ENCODE measurements around the gene CACNA1E.
"Not testable (repeated sequence)": the region's sequence is repeated elsewhere in the genome, so short reads cannot be mapped to it uniquely, and the experiment has no call there.

Gene CACNA1E

DNA sequence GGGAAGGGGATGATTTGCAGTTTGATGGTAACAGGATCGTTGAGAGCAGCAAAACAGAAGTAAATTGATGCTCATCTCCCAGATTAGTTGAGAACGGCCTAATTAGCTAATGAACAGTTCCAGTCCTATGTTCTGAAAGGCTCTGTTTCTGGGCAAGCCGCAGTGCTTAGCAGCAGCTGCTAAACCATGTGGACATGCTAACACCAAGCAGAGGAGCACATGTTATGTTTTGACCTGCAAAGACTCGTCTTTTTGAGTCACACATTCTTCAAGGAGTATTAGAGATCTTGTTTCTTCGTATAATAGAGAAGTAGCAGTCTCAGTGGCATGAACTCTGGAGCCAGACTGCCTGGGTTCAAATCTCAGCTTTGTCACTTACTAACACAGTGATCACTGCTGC lies 58.1 kb downstream of the CACNA1E start:
- Mint-ChIP-seq H3K4me3 (no peak overlapping the region), H3K36me3 (ENCODE audit: insufficient read depth) (no peaks in the 10 kb centered on the region), H3K9me3 (no peaks in the 10 kb centered on the region), H3K27ac (ENCODE audit: low read depth) (no peak overlapping the region), H3K4me1 (no peaks in the 10 kb centered on the region), H3K27me3 (peaks cover 64% of the 10 kb centered on the region)
- no peak for ATAC-seq (replicated peaks; ENCODE audit: extremely low read depth, poor library complexity, severe bottlenecking)
- DNase-seq (ENCODE audit: low spot score in 2 of 2) = no peak

DNA sequence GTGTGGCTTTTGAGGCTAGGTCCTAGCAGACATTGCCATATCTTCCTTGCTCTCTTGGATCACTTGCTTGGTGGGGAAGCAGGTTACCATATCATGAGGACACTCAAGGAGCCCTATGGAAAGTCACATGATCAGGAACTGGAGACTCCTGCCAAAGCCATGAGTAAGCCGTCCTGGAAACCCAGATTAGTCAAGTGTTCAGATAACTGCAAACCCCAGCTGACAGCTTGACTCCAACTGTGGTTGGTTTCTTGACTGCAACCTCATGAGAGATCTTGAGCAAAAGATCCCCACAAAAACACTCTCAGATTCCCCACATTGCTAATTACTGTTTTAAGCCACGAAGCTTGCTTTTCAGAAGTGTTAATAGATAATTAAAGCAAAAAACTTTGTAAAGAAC lies 58.6 kb downstream of the CACNA1E start:
- DNase-seq (ENCODE audit: low spot score in 2 of 2) = no peak
- Mint-ChIP-seq H3K36me3 (ENCODE audit: insufficient read depth) (no peaks in the 10 kb centered on the region), H3K9me3 (no peaks in the 10 kb centered on the region), H3K4me1 (no peaks in the 10 kb centered on the region), H3K27ac (ENCODE audit: low read depth) (no peak overlapping the region), H3K27me3 (peaks cover 64% of the 10 kb centered on the region), H3K4me3 (no peak overlapping the region)
- ATAC-seq (replicated peaks; ENCODE audit: extremely low read depth, poor library complexity, severe bottlenecking) = no peak

DNA sequence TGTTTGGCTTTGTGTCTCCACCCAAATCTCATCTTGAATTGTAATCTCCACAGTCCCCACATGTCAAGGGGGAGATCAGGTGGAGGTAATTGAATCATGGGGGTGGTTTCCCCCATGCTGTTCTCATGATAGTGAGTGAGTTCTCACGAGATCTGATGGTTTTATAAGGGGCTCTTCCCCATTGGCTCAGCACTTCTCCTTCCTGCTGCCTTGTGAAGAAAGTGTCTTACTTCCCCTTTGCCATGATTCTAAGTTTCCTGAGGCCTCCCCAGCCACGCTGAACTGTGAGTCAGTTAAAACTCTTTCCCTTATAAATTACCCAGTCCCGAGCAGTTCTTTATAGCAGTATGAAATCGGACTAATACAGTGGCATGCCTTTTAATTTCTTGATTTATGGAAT lies 59.1 kb downstream of the CACNA1E start:
- not testable (repeated sequence) for DNase-seq (ENCODE audit: low spot score in 2 of 2); H3K27ac Mint-ChIP-seq (ENCODE audit: low read depth); H3K4me1 Mint-ChIP-seq; H3K36me3 Mint-ChIP-seq (ENCODE audit: insufficient read depth); H3K4me3 Mint-ChIP-seq; H3K9me3 Mint-ChIP-seq; ATAC-seq (replicated peaks; ENCODE audit: extremely low read depth, poor library complexity, severe bottlenecking)
- H3K27me3 Mint-ChIP-seq = peaks cover 64% of the 10 kb centered on the region

DNA sequence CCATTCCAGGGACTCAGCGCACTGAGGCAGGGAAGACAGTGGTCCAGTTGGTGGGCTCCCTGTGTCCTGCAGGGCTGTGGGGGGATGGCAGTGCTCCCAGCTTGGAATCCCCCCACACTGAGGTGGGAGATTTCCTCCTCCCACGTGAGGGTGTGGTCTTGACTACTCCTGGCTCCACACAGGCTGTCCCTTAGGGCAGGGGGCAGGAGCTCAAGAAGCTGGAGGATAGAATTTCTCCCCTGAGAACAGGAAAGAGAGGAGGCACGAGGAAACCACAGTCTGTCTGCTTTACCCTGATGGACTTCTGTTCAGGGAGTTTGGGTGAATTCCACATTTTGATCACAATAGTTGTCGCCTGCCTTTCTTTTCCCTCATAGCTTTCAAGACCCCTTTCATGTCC lies 62.1 kb downstream of the CACNA1E start:
- no peaks in the 10 kb centered on the region for H3K36me3 Mint-ChIP-seq (ENCODE audit: insufficient read depth)
- no peaks in the 10 kb centered on the region for H3K4me1 Mint-ChIP-seq
- peaks cover 55% of the 10 kb centered on the region for H3K27me3 Mint-ChIP-seq
- ATAC-seq (replicated peaks; ENCODE audit: extremely low read depth, poor library complexity, severe bottlenecking) (no peak), DNase-seq (ENCODE audit: low spot score in 2 of 2) (no peak)
- peaks cover 4% of the 10 kb centered on the region for H3K9me3 Mint-ChIP-seq
- no peak overlapping the region for H3K27ac Mint-ChIP-seq (ENCODE audit: low read depth)
- H3K4me3 Mint-ChIP-seq = no peak overlapping the region

DNA sequence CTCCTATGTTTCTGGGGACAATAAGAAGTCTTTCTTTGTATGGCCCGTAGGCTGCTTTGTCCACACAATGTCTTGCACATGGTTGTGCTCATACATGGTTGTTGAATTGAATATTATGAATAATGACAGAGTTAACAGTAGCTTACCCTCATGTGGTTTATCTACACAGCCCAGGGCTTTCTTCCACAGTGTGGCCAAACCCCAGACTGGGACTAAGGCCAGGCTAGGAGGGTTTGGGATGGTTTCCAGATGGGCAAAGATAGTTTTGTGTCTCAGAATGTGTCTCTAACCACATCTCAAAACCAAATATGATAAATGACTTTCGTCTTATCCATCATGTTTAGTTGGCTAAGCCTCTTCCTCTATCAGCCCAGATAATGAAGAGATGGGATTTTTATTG lies 65.2 kb downstream of the CACNA1E start:
- no peak for ATAC-seq (replicated peaks; ENCODE audit: extremely low read depth, poor library complexity, severe bottlenecking)
- H3K36me3 Mint-ChIP-seq (ENCODE audit: insufficient read depth) = no peaks in the 10 kb centered on the region
- no peak overlapping the region for H3K4me3 Mint-ChIP-seq
- peaks cover 4% of the 10 kb centered on the region for H3K9me3 Mint-ChIP-seq
- H3K27me3 Mint-ChIP-seq = peaks cover 51% of the 10 kb centered on the region
- no peak overlapping the region for H3K27ac Mint-ChIP-seq (ENCODE audit: low read depth)
- H3K4me1 Mint-ChIP-seq = no peaks in the 10 kb centered on the region
- DNase-seq (ENCODE audit: low spot score in 2 of 2) = no peak

DNA sequence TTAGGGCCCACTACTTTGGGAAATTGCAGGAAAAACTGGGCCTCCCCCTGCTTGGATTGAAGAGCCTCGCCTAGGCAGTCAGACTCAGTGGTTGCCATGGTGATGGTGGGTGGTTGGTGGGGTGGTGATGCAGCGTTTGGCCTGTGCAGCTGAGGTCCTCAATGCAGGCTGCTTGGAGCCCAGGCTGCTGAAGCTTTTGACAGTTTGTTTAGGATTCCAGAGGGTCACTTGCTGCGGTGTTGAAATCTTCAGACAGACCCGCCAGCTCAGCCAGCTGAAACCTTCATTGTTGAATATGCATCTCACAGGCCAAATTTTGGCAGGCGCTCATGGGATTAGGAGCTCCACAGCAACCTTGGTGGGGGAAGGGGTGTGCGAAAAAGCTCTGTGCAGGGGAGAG lies 67.9 kb downstream of the CACNA1E start:
- no peak overlapping the region for H3K27ac Mint-ChIP-seq (ENCODE audit: low read depth)
- no peaks in the 10 kb centered on the region for H3K4me1 Mint-ChIP-seq
- no peak for DNase-seq (ENCODE audit: low spot score in 2 of 2)
- no peak overlapping the region for H3K4me3 Mint-ChIP-seq
- no peak for ATAC-seq (replicated peaks; ENCODE audit: extremely low read depth, poor library complexity, severe bottlenecking)
- peaks cover 4% of the 10 kb centered on the region for H3K9me3 Mint-ChIP-seq
- H3K27me3 Mint-ChIP-seq = peaks cover 31% of the 10 kb centered on the region
- no peaks in the 10 kb centered on the region for H3K36me3 Mint-ChIP-seq (ENCODE audit: insufficient read depth)

DNA sequence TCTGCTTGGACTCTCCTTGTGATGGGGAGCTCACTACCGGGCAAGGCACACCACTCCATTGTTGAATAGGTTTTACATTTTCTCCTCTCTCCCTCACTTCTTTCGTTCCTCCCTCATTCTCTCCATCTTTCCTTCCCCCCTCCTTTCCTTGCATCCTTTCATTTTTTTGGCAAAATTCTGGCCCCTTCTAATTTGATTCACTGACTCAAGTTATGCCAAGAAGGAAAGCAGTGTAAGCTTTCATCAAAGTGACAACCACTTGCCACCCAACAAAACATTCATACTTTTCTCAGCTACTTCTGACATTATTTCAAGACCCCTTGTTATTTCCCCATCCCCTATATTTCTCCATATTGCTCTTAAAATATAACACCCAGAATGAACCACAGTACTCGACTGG lies 68.4 kb downstream of the CACNA1E start:
- Mint-ChIP-seq H3K36me3 (ENCODE audit: insufficient read depth) (no peaks in the 10 kb centered on the region), H3K4me1 (no peaks in the 10 kb centered on the region), H3K4me3 (no peak overlapping the region), H3K27ac (ENCODE audit: low read depth) (no peak overlapping the region), H3K27me3 (peaks cover 26% of the 10 kb centered on the region), H3K9me3 (peaks cover 4% of the 10 kb centered on the region)
- no peak for ATAC-seq (replicated peaks; ENCODE audit: extremely low read depth, poor library complexity, severe bottlenecking)
- no peak for DNase-seq (ENCODE audit: low spot score in 2 of 2)

DNA sequence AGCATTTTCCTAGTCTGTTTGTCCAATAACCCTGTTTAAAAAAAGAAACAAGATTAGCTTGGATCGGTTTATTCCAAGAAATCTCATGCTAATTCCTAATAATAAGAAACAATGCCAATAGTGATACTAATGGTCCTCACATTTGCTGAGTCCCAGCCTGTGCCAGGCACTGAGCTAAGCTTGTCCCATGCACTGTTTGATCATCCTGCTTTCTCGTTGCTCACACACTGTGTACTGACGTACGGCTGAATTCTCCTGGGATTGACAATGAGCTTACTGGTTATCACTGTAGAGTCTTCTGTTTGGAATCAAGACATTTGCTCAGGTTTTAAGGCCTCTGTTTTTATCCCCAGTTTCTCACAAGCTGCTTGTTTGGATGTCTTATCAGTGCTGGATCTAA lies 71.1 kb downstream of the CACNA1E start:
- DNase-seq (ENCODE audit: low spot score in 2 of 2) = no peak
- no peak for ATAC-seq (replicated peaks; ENCODE audit: extremely low read depth, poor library complexity, severe bottlenecking)
- Mint-ChIP-seq H3K4me3 (no peak overlapping the region), H3K27ac (ENCODE audit: low read depth) (no peak overlapping the region), H3K27me3 (peaks cover 12% of the 10 kb centered on the region), H3K9me3 (peaks cover 3% of the 10 kb centered on the region), H3K4me1 (no peaks in the 10 kb centered on the region), H3K36me3 (ENCODE audit: insufficient read depth) (no peaks in the 10 kb centered on the region)

DNA sequence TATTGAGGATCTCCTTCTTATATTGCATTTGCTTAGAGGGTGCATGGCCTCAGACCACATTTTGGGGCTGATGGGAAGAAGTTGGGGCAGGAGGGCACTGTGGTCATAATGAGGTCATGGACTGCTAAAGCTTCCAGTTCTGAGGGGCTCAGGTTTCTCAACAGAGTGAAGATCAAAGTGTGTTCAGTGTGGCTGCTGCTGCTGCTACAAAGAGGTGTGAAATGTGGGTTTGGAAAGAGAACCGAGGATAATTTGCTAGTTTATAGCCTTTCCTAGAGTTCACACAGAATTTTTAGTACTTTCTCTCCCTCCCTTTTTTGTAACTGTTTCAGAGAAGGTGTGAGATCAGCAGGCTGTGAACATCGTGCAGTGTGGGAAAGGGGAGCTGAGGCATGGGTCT lies 73.3 kb downstream of the CACNA1E start:
- Mint-ChIP-seq H3K4me1 (no peaks in the 10 kb centered on the region), H3K36me3 (ENCODE audit: insufficient read depth) (no peaks in the 10 kb centered on the region), H3K4me3 (no peak overlapping the region), H3K27ac (ENCODE audit: low read depth) (no peak overlapping the region), H3K9me3 (no peaks in the 10 kb centered on the region), H3K27me3 (no peaks in the 10 kb centered on the region)
- DNase-seq (ENCODE audit: low spot score in 2 of 2) = no peak
- no peak for ATAC-seq (replicated peaks; ENCODE audit: extremely low read depth, poor library complexity, severe bottlenecking)

DNA sequence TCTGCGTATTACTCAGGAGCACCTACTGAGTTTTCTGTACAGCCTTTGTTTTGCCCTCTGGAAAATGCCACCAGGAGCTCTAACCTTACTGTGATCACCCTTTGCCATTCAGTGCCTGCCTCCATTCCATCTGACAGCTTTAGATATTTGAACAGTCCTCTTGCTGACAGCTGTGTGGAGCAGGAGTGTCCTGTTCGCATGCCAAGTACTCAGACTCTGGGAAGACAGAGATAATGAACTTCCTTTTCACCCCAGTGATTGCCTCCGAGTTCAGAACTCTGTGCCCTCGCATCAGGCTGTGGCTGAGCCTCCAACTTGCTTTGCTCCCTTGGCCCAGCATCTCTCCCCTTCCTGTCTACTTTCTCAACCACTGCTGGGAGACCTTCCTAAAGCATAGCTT lies 74.0 kb downstream of the CACNA1E start:
- no peak for ATAC-seq (replicated peaks; ENCODE audit: extremely low read depth, poor library complexity, severe bottlenecking)
- H3K36me3 Mint-ChIP-seq (ENCODE audit: insufficient read depth) = no peaks in the 10 kb centered on the region
- no peaks in the 10 kb centered on the region for H3K27me3 Mint-ChIP-seq

DNA sequence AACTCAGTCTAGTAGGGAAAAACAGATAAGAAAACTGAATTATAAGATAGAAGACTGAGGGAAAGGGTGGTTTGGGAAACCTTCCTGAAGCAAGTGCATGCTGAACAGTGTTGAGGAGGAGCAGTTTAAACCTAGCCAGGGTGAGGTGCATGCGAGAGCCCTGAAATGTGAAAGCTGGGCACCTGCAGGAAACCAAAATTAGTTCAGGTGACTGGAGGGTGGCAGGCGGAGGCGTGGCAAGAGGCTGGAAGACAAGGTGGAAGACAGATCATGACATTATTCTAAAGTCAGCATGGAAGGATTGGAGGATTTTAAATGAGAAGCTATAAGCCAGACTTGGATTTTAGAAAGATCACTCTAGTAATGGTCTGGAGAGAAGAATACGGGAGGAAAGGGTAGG lies 75.1 kb downstream of the CACNA1E start:
- Mint-ChIP-seq H3K27ac (ENCODE audit: low read depth) (no peak overlapping the region), H3K36me3 (ENCODE audit: insufficient read depth) (no peaks in the 10 kb centered on the region), H3K27me3 (no peaks in the 10 kb centered on the region), H3K4me1 (no peaks in the 10 kb centered on the region), H3K9me3 (no peaks in the 10 kb centered on the region), H3K4me3 (no peak overlapping the region)
- DNase-seq (ENCODE audit: low spot score in 2 of 2) (no peak), ATAC-seq (replicated peaks; ENCODE audit: extremely low read depth, poor library complexity, severe bottlenecking) (no peak)

More for the DNA sequence above, 74.0 kb downstream of the CACNA1E start:
- DNase-seq (ENCODE audit: low spot score in 2 of 2) = no peak
- Mint-ChIP-seq H3K9me3 (no peaks in the 10 kb centered on the region), H3K27ac (ENCODE audit: low read depth) (no peak overlapping the region), H3K4me3 (no peak overlapping the region), H3K4me1 (no peaks in the 10 kb centered on the region)

DNA sequence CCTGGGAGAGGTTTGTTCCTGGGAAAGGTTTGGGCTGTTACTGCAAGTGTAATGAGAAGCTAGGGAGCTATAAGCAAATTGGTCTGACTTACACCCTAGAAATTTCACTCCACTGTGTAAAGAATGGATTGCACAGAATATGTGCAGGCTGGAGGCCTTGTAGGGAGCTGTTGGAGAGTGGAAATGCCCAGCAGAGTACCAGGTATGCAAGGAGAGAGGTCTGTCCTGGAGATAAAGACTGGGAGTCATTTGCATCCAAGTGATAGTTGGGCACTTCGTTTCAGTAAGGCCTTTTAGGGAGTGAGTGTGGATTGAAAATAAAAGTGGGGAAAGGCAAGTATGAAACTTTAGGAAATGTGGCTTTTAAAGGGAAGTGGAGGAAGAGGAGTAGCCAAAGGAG lies 75.8 kb downstream of the CACNA1E start:
- no peak for ATAC-seq (replicated peaks; ENCODE audit: extremely low read depth, poor library complexity, severe bottlenecking)
- no peaks in the 10 kb centered on the region for H3K9me3 Mint-ChIP-seq
- no peaks in the 10 kb centered on the region for H3K36me3 Mint-ChIP-seq (ENCODE audit: insufficient read depth)
- no peaks in the 10 kb centered on the region for H3K27me3 Mint-ChIP-seq
- DNase-seq (ENCODE audit: low spot score in 2 of 2) = no peak
- H3K4me1 Mint-ChIP-seq = no peaks in the 10 kb centered on the region
- no peak overlapping the region for H3K27ac Mint-ChIP-seq (ENCODE audit: low read depth)
- H3K4me3 Mint-ChIP-seq = no peak overlapping the region

DNA sequence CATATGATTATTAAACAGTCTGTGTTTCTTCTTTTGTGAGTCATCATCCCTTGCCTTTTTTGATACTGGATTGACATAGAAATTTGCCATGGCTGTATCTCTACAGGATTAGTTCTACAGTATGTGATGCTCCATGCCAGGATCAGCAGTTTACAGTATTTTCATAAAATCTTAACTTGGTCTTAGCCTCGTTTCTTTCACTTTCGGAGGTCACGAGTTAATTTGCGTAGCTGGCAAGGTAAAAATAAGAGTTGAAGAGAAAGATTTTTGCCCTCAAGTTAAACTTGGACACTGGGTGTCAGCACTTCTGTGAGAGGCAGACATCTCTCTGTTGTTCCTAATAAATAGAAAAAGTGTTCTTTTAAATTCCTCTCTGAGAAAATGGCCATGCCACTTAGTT lies 79.1 kb downstream of the CACNA1E start:
- no peaks in the 10 kb centered on the region for H3K27me3 Mint-ChIP-seq
- no peaks in the 10 kb centered on the region for H3K36me3 Mint-ChIP-seq (ENCODE audit: insufficient read depth)
- no peaks in the 10 kb centered on the region for H3K9me3 Mint-ChIP-seq
- no peaks in the 10 kb centered on the region for H3K4me1 Mint-ChIP-seq
- ATAC-seq (replicated peaks; ENCODE audit: extremely low read depth, poor library complexity, severe bottlenecking) (no peak), DNase-seq (ENCODE audit: low spot score in 2 of 2) (no peak)
- H3K27ac Mint-ChIP-seq (ENCODE audit: low read depth) = no peak overlapping the region
- no peak overlapping the region for H3K4me3 Mint-ChIP-seq

DNA sequence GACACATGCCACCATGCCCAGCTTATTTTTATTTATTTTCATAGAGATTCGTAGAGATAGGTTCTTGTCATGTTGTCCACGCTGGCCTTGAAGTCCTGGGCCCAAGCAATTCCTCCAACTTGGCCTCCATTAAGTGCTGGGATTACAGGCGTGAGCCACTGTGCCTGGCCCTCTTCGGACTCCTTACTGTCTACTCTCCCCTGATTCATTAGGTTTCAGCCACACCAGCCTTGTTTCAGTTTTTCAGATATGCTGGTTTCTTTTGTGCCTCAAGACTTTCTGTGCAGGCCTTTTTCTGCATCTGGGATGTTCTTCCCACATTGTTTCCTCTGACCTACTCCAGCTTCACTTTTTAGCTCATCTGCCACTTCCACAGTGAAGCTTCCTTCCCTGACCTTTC lies 85.4 kb downstream of the CACNA1E start:
- Mint-ChIP-seq H3K9me3 (no peaks in the 10 kb centered on the region), H3K27ac (ENCODE audit: low read depth) (no peak overlapping the region), H3K4me1 (no peaks in the 10 kb centered on the region), H3K27me3 (no peaks in the 10 kb centered on the region), H3K36me3 (ENCODE audit: insufficient read depth) (no peaks in the 10 kb centered on the region), H3K4me3 (no peak overlapping the region)
- DNase-seq (ENCODE audit: low spot score in 2 of 2) (no peak), ATAC-seq (replicated peaks; ENCODE audit: extremely low read depth, poor library complexity, severe bottlenecking) (no peak)
